Tibial artery (tissue), 4 donors: ENCODE data around the gene PLPP3.

Source experiments
- DNase-seq, 2 donors: peaks; one replicate each; pipeline ENCODE4 v3.0.0-alpha.2; 2019
- H3K27ac ChIP-seq, 2 donors: fragments of 200-600 bp; sonication (generic) in 1 of 2; 1 replicate in 1 of 2; 2 replicates in 1 of 2; pipeline ENCODE4 v1.5.1; 2018 to 2019; ENCODE audit warnings: mild to moderate bottlenecking in 1 of 2
- H3K27me3 ChIP-seq, 2 donors: fragments of 200-600 bp; sonication (generic) in 1 of 2; one replicate each; pipeline versions ENCODE4 v1.5.1 to v1.6.0; 2016 to 2019
- H3K36me3 ChIP-seq, 3 donors: fragments of 200-600 bp; sonication (generic) in 2 of 3; one replicate each; pipeline ENCODE4 v1.5.1; 2016 to 2019; ENCODE audit warnings: mild to moderate bottlenecking in 2 of 3
- H3K4me1 ChIP-seq, 4 donors: fragments of 200-600 bp; sonication (generic) in 2 of 4; 1 replicate in 3 of 4; 2 replicates in 1 of 4; pipeline ENCODE4 v1.5.1; 2016 to 2019
- H3K4me3 ChIP-seq, 2 donors: fragments of 200-600 bp; sonication (generic) in 1 of 2; 1 replicate in 1 of 2; 2 replicates in 1 of 2; pipeline ENCODE4 v1.5.1; 2018 to 2019; ENCODE audit warnings: mild to moderate bottlenecking in 2 of 2
- H3K9me3 ChIP-seq, 3 donors: fragments of 200-600 bp; sonication (generic) in 1 of 3; one replicate each; pipeline ENCODE4 v1.5.1; 2016 to 2019
- intact Hi-C: fragments of 100-400 bp; cut with DNase I; formaldehyde crosslinking; loops from one replicate; pipeline ENCODE4 v1.15.0; 2023; ENCODE audit warnings: low total_unique reads
- TF ChIP-seq, protein P1 (sequence below), 2 experiments: fragments of 200-600 bp in 1 of 2; fragments of 450-650 bp in 1 of 2; IDR thresholded peaks; one replicate each; pipeline ENCODE4 v1.5.1; 2017 to 2019; ENCODE audit warnings: antibody characterized with exemption in 2 of 2, mild to moderate bottlenecking in 1 of 2, moderate library complexity in 1 of 2

PLPP3 gene

DNA sequence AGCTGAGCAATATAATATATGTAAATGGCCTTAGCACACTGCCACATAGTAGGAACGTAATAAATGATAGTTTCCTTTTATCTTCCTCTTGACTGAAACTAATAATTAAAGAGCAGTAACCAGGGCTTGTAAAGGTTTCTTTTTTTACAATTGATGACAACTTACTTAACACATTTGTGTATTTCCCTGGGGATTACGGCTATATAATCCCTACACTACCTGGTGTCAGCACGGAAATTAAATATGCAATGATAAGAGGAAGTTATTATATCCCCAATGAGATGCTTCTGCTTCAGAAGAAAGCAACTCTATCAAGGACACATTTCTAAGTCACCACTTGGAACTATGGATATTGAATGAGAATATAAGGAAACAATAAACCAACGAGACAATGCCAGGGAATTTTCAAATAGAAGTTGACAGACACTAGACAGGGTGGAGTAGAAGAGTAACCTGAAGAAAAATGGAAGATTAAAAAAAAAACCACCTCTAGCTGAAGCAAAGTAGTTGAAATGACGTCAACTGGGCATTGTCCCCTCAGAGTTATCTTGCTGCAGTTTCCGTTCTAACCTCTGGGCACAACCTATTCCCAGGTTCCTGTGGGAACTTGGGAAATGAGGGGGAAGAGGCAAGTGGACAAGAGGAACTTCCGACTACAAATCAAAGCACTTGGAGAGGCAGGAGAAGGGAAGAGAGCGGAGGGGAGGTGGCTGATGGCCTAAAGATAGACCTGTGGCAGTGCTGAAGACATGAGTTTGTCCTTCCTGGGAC, 66.5 kb downstream of the PLPP3 start:
- peaks cover 0 to 35% (median 11%) of the 10 kb centered on the region in 4 donors for H3K4me1 ChIP-seq
- H3K36me3 ChIP-seq: peaks cover 55 to 75% (median 61%) of the 10 kb centered on the region in 3 donors
- no peak for DNase-seq
- TF ChIP-seq, protein P1, sequence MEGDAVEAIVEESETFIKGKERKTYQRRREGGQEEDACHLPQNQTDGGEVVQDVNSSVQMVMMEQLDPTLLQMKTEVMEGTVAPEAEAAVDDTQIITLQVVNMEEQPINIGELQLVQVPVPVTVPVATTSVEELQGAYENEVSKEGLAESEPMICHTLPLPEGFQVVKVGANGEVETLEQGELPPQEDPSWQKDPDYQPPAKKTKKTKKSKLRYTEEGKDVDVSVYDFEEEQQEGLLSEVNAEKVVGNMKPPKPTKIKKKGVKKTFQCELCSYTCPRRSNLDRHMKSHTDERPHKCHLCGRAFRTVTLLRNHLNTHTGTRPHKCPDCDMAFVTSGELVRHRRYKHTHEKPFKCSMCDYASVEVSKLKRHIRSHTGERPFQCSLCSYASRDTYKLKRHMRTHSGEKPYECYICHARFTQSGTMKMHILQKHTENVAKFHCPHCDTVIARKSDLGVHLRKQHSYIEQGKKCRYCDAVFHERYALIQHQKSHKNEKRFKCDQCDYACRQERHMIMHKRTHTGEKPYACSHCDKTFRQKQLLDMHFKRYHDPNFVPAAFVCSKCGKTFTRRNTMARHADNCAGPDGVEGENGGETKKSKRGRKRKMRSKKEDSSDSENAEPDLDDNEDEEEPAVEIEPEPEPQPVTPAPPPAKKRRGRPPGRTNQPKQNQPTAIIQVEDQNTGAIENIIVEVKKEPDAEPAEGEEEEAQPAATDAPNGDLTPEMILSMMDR (IDR thresholded peaks at IDR 0.05): no peak
- H3K9me3 ChIP-seq: no peaks in the 10 kb centered on the region
- intact Hi-C loops: no loop called here
- no peak overlapping the region for H3K27ac ChIP-seq
- H3K4me3 ChIP-seq: no peak overlapping the region
- no peaks in the 10 kb centered on the region for H3K27me3 ChIP-seq

DNA sequence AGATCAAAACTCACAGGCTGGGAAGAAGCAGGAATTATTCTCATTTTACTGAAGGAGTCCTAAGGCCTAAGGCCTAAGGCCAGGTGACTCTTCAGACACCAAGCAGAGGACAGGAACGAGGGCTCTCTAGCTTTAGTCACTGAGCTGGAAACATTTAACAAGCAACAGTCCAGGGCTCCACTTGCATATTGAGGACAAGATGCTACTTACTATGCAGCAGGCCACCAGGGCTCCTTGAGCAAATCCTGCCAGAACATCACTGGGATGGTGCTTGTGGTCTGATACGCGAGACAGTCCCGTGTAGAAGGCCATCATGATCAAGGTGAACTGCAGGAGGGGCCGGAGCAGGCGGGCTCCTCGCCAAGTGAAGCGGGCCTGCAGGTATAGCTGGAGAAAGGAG, 67.6 kb downstream of the PLPP3 start:
- TF ChIP-seq, protein P1 (IDR thresholded peaks at IDR 0.05): no peak
- Histone ChIP-seq H3K27me3 (no peaks in the 10 kb centered on the region), H3K27ac (no peak overlapping the region), H3K9me3 (no peaks in the 10 kb centered on the region), H3K4me1 (peaks cover 0 to 35% (median 7%) of the 10 kb centered on the region in 4 donors), H3K36me3 (peaks cover 64 to 76% (median 72%) of the 10 kb centered on the region in 3 donors), H3K4me3 (no peak overlapping the region)
- DNase-seq: no peak
- intact Hi-C loops: no loop called here

DNA sequence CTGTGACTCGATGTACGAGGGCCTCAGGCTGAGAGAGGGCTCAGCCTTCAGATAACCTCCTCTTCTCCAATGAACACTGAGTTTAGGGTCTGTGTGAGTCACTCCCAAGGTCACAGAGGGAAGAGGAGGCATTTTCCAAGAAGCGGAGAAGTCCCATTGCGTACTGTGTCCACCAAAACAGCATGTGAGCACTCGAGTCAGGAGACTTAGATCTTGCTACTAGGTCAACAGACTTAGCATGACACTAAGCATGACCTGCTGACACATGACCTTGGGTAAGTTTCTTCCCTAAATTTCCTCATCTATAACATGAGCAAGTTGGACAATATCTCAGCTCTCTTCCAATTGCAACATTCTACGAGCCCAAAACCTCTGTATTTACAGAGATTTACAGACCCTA, 68.0 kb downstream of the PLPP3 start:
- TF ChIP-seq, protein P1 (IDR thresholded peaks at IDR 0.05): no peak
- intact Hi-C loops: no loop called here
- Histone ChIP-seq H3K36me3 (peaks cover 64 to 76% (median 75%) of the 10 kb centered on the region in 3 donors), H3K27me3 (no peaks in the 10 kb centered on the region), H3K9me3 (no peaks in the 10 kb centered on the region), H3K4me3 (no peak overlapping the region), H3K4me1 (peaks cover 0 to 35% (median 6%) of the 10 kb centered on the region in 4 donors), H3K27ac (no peak overlapping the region)
- DNase-seq: no peak

DNA sequence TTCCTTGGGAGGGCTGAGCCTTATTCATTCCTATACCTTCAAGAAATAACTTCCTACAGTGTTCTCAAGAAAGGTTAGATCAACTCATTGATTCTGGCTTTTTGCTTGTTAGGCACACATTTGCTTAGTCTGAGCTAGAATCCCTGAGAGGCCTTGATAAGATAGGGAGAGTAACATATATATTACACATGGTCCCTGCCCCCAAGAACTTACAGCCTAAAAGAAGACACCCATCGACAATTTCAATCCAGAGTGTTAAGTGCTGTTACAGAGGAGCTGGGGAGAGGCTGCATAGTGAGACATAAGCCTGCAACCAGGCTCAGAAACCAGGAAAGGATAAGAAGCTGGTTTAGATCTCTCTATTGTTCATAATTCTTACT, 68.7 kb downstream of the PLPP3 start:
- TF ChIP-seq, protein P1 (IDR thresholded peaks at IDR 0.05): no peak
- Histone ChIP-seq H3K9me3 (no peaks in the 10 kb centered on the region), H3K4me3 (no peak overlapping the region), H3K36me3 (peaks cover 67 to 77% (median 76%) of the 10 kb centered on the region in 3 donors), H3K4me1 (peaks cover 0 to 35% (median 3%) of the 10 kb centered on the region in 4 donors), H3K27me3 (no peaks in the 10 kb centered on the region), H3K27ac (no peak overlapping the region)
- no peak for DNase-seq
- intact Hi-C loops: no loop called here

DNA sequence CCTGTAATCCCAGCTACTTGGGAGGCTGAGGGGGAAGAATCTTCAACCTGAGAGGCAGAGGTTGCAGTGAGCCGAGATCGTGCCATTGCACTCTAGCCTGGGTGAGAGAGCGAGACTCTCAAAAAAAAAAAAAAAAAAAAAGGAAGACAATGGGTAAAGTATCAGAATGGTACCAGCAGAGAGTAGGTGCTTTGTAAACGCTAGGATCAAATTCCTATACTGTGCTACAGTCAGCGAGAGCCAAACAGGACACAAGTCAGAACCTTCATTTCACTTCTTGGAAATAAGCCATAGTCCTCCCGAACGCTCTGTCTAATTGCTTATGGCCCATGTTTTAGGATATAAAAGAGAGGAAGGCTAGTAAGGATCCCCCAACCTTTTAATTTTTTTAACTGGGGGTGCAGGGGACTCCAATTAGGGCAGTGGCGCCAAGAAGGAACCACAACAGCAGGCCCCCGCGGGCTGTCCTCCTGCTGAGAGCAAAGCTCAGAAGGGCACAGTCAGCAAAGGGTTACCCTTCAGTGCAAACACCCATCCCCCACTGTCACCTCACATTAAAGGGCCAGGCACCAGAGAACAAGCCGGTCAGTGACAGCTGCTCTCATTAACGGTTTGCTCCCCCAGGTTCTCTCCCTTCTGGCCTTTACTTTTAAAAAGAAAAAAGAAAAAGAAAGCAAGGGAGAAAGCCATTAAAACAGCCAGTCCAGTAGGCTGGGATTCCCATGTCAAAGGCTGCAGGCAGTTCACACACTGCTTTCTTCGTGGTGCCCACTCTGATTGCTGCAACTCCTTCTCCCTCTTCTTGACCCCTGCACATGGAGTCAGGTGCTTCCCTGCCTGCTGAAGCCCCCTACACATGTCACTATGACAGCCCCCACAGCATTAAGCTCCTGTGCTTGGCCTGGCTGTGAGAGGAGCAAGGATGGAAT, 69.4 kb downstream of the PLPP3 start:
- TF ChIP-seq, protein P1 (IDR thresholded peaks at IDR 0.05): no peak
- no peaks in the 10 kb centered on the region for H3K9me3 ChIP-seq
- no peak for DNase-seq
- intact Hi-C loops: no loop called here
- no peak overlapping the region for H3K4me3 ChIP-seq
- no peaks in the 10 kb centered on the region for H3K27me3 ChIP-seq
- H3K36me3 ChIP-seq: peaks cover 73 to 82% (median 80%) of the 10 kb centered on the region in 3 donors
- H3K27ac ChIP-seq: no peak overlapping the region
- H3K4me1 ChIP-seq: peaks cover 0 to 28% (median 0%) of the 10 kb centered on the region in 4 donors
